ENCODE measurements around the gene TMX3. TPM values are rescaled to one million over a fixed set of nuclear protein-coding genes. Genes with fewer than 3 reads are reported as not detected.

TMX3 gene
- total RNA-seq, 1 experiment from 2014 or later: 37.4 TPM

DNA sequence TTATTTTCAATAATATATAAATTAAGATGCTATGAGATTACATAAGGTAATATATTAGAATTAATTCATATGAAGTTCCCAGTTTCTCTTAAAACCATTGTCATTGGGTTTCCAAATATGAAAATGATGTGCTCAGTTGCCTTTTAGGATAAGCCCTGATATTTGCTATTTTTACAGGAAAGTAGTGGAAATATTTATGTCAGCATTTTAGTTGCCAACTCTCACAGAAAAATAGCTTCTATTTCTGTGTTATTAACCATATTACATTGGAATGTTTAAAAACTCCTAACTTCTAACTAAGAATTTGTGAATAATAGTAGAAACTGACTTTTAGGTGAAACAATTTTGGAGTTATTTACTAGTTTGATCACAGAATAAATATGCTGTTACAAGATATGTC is 74.0 kb downstream of the TMX3 start:
- DNase-seq (ENCODE audit: low read depth, low spot score): no peak
- CTCF ChIA-PET: no interaction called here
- BruUV-seq (replicated peaks): no TSS peak

DNA sequence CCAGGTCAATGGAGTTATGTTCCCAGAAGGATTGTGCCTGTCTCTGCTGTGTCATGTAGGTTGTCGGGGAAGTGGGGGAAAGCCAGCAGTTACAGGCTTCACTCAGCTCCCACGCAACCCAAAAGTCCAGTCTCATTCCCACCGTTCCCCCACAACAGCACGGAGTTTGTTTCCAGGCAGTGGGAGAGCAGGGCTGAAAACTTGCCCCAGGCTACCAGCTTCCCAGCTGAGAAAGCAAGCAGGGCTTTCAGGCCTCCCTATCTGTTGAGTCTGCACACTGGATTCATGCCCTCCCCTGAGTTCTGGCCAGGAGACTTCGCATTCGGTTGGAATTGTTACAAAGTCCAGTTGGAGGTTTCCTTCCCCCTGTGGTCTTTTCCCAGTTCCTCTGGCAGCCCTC is 76.3 kb downstream of the TMX3 start:
- POLR2A ChIA-PET: no interaction called here
- intact Hi-C loops (cut with micrococcal nuclease; ENCODE audit: unreplicated experiment): loop anchor here (5.0 kb wide), 1 partner anchor 931 kb away; no protein-coding TSS in a partner anchor
- TF ChIP-seq TCF7L2 (IDR thresholded peaks at IDR 0.05; ENCODE audit: low read depth, low read length): no peak
- TF ChIP-seq SIN3A (IDR thresholded peaks at IDR 0.05; ENCODE audit: borderline replicate concordance, insufficient read depth, low read depth, low read length): no peak
- TF ChIP-seq, protein P1, sequence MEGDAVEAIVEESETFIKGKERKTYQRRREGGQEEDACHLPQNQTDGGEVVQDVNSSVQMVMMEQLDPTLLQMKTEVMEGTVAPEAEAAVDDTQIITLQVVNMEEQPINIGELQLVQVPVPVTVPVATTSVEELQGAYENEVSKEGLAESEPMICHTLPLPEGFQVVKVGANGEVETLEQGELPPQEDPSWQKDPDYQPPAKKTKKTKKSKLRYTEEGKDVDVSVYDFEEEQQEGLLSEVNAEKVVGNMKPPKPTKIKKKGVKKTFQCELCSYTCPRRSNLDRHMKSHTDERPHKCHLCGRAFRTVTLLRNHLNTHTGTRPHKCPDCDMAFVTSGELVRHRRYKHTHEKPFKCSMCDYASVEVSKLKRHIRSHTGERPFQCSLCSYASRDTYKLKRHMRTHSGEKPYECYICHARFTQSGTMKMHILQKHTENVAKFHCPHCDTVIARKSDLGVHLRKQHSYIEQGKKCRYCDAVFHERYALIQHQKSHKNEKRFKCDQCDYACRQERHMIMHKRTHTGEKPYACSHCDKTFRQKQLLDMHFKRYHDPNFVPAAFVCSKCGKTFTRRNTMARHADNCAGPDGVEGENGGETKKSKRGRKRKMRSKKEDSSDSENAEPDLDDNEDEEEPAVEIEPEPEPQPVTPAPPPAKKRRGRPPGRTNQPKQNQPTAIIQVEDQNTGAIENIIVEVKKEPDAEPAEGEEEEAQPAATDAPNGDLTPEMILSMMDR (IDR thresholded peaks at IDR 0.05): no peak
- no peak for TF ChIP-seq REST (IDR thresholded peaks at IDR 0.05; ENCODE audit: insufficient read depth in 1 of 2, low read depth in 2 of 2, low read length in 1 of 2)
- no peak for TF ChIP-seq POLR2AphosphoS5 (IDR thresholded peaks at IDR 0.05; ENCODE audit: low read depth, low read length)
- DNase-seq (ENCODE audit: low read depth, low spot score) (no peak), ATAC-seq (no peak)
- Histone ChIP-seq H3K4me1 (ENCODE audit: control insufficient read depth, insufficient read depth, low read length) (no peaks in the 10 kb centered on the region), H3K27ac (ENCODE audit: low read length) (no peak overlapping the region), H3K27me3 (ENCODE audit: control insufficient read depth, insufficient read depth, low read length) (no peaks in the 10 kb centered on the region), H3K36me3 (ENCODE audit: control insufficient read depth, insufficient read depth, low read length) (no peaks in the 10 kb centered on the region), H3K4me3 (ENCODE audit: low read depth in 2 of 2, low read length in 2 of 2) (no peak overlapping the region), H3K9me3 (ENCODE audit: control insufficient read depth, insufficient read depth, low read depth, low read length) (no peaks in the 10 kb centered on the region)
- CTCF ChIA-PET: no interaction called here
- in situ Hi-C loops (cut with HindIII; ENCODE audit: low pct_unique_long_range_greater_than_20kb, low sequenced_read_pairs): no loop called here
- BruUV-seq (replicated peaks): no TSS peak

More for the DNA sequence above, 74.0 kb downstream of the TMX3 start:
- no peak overlapping the region for H3K4me3 ChIP-seq (ENCODE audit: low read depth in 2 of 2, low read length in 2 of 2)
- no peaks in the 10 kb centered on the region for H3K36me3 ChIP-seq (ENCODE audit: control insufficient read depth, insufficient read depth, low read length)
- POLR2A ChIA-PET: no interaction called here
- no peak for ATAC-seq
- TF ChIP-seq SIN3A (IDR thresholded peaks at IDR 0.05; ENCODE audit: borderline replicate concordance, insufficient read depth, low read depth, low read length) (no peak), POLR2AphosphoS5 (IDR thresholded peaks at IDR 0.05; ENCODE audit: low read depth, low read length) (no peak), REST (IDR thresholded peaks at IDR 0.05; ENCODE audit: insufficient read depth in 1 of 2, low read depth in 2 of 2, low read length in 1 of 2) (no peak), TCF7L2 (IDR thresholded peaks at IDR 0.05; ENCODE audit: low read depth, low read length) (no peak)
- TF ChIP-seq, protein P1 (IDR thresholded peaks at IDR 0.05): no peak
- in situ Hi-C loops (cut with HindIII; ENCODE audit: low pct_unique_long_range_greater_than_20kb, low sequenced_read_pairs): no loop called here
- no peak overlapping the region for H3K27ac ChIP-seq (ENCODE audit: low read length)
- H3K27me3 ChIP-seq (ENCODE audit: control insufficient read depth, insufficient read depth, low read length): no peaks in the 10 kb centered on the region
- no peaks in the 10 kb centered on the region for H3K4me1 ChIP-seq (ENCODE audit: control insufficient read depth, insufficient read depth, low read length)
- no peaks in the 10 kb centered on the region for H3K9me3 ChIP-seq (ENCODE audit: control insufficient read depth, insufficient read depth, low read depth, low read length)
- intact Hi-C loops (cut with micrococcal nuclease; ENCODE audit: unreplicated experiment): no loop called here

All from Panc1 (cell line).